GM18858 (cell line): Measurements from ENCODE around the gene LRRC51.

Source experiments
- ATAC-seq: cut with Tn5 transposase; IDR thresholded peaks from one replicate; pipeline ENCODE4 v1.9.1; 2021; ENCODE audit not compliant: unreplicated experiment

LRRC51 gene

DNA sequence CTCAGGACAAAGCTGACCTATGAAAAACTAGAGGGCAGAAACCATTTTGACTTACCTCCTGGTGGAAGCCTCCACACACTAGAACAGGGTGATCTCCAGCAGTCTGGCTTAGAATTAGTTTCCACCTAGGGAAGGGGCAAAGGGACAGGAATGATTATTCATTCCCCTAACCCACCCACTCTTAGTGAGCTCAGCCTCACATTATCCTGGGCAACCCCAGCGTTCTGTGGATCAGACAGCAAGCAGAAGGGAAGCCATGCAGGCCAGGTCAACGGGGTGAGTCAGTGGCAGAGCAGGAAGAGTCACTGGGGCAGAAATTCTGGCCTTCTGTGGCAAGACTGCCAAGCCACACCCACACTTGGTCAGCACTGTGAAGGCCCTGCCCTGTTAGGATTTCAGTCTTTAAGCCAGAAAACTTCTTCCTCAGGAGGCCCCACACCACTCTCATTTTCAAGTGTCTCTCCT, 10.8 kb upstream of the LRRC51 start:
- no peak for ATAC-seq

DNA sequence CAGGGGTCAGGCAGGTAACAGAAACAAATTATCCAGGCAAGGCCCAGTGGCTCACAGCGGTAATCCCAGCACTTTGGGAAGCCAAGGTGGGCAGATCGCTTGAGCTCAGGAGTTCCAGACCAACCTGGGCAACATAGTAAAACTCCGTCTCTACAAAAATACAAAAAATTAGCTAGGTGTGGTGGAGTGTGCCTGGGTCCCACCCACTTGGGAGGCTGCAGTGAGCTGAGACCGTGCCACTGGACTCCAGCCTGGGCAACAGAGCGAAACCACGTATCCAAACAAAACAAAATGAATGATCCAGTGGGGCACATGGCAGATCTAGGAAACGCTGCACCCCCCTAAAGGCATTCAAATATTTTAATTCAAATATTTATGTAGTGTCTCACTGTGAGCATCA, 10.2 kb upstream of the LRRC51 start:
- no peak for ATAC-seq

- no peak for ATAC-seq
These were observed 8.3 kb upstream of the LRRC51 start for GRCh38 chr11:72072348-72072747.

DNA sequence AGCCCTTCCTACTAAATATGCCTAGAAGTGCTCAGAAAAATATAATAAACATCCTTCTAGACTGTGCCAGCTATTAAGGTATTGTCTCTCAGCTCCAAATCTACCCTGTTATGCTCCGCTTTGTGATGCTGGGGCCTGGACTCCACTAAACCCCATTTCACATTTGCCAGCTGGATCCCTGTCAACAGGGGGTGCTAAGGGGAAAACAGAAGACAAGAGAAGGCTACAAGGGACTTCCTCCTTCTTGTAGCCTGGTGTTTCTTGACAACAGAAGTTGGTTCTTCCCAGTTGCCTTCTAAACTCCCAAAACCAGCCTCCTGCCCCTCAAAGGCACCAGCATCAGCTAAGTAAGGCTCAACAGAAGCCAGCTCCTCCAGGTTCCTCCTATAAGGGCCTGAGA, 5.5 kb upstream of the LRRC51 start:
- ATAC-seq: no peak

- no peak for ATAC-seq
These were observed 4.9 kb upstream of the LRRC51 start for GRCh38 chr11:72075756-72076155.

GRCh38 chr11:72078477-72078876, 2.2 kb upstream of the LRRC51 start:
- no peak for ATAC-seq

- no peak for ATAC-seq
These were observed 778 bp upstream of the LRRC51 start for GRCh38 chr11:72079819-72080325.

DNA sequence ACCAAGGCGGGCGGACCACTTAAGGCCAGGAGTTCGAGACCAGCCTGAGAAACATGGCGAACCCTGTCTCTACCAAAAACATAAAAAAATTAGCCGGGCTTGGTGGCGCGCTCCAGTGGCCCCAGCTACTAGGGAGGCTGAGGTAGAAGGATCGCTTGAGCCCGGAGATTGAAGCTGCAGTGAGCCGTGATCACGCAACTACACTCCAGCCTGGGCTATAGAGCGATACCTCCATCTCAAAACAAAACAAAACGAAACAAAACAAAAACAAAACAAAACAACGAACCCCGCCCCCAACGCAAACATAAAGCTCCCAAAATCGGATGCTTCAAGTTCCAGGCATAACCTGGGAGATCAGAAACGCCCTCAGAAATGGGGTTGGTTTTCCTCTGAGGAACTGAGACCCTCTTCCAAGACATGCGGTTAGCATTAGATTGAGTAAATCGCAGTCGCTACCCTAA, 564 bp downstream of the LRRC51 start:
- ATAC-seq: no peak

GRCh38 chr11:72081821-72082453, 1.3 kb downstream of the LRRC51 start:
- no peak for ATAC-seq

- ATAC-seq: no peak
These were observed 2.8 kb downstream of the LRRC51 start for GRCh38 chr11:72083414-72083813.

GRCh38 chr11:72084076-72084475, 3.4 kb downstream of the LRRC51 start:
- no peak for ATAC-seq

- ATAC-seq: no peak
These were observed 4.3 kb downstream of the LRRC51 start for GRCh38 chr11:72084965-72085364.

- no peak for ATAC-seq
These were observed 5.1 kb downstream of the LRRC51 start for GRCh38 chr11:72085621-72086351.

GRCh38 chr11:72088076-72088808, 7.6 kb downstream of the LRRC51 start:
- ATAC-seq: no peak

DNA sequence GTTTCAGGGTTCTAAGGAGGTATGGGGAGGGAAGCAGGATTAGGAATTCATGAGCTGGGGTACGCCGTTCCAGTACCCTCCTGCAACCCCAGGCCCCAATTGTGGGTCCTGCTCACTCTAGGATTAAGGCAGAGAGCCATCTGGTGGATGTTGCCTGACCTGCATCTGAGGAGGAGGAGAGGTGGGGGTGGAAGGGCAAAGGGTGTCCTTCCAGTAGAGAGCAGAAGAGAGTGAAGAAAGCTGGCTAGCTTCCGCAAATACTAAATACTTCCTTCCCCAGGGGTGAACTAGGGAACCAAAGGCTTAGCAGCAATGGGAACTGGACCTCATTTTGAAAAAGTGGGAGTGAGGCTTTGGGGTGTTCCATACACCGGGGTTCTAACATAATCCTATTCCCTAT, 10.6 kb downstream of the LRRC51 start:
- ATAC-seq: no peak

GRCh38 chr11:72098741-72099140, 18.1 kb downstream of the LRRC51 start:
- no peak for ATAC-seq

DNA sequence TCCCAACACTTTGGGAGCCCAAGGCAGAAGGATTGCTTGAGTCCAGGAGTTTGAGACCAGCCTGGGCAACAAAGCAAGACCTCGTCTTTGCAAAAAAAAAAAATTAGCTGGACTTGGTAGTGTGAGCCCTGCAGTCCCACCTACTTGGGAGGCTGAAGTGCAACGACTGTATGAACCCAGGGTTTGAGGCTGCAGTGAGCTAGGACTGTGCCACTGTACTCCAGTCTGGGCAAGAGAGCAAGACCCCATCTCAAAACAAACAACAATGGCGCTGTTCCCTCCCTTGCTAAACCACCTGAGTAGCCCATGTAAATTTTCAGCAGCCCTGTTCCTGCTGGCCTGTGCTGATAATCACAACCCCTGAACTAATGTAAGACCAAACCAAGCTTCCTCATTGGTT, 19.4 kb downstream of the LRRC51 start:
- ATAC-seq: no peak

DNA sequence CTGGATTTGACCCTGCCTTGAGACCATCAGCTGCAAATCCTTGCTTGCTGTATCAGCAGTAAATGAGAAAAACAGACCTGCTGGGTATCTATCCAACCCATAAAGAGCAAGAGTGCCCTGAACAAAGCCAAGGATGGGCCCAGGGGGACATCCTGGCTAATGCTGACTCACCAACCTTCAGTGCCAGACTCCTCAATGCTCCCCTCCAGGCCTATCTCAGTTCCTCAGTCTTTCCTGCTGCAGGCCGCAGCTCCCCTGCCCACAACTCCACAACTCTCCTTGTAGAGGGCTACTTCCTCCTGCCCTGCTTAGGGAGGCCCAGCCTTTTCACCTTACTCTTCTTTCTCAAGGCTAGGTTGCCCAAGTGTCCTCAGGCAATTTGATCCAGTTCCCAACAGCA, 19.8 kb downstream of the LRRC51 start:
- ATAC-seq: no peak

- ATAC-seq: no peak
These were observed 21.5 kb downstream of the LRRC51 start for GRCh38 chr11:72102162-72102561.

- ATAC-seq: no peak
These were observed 21.9 kb downstream of the LRRC51 start for GRCh38 chr11:72102631-72102945.

DNA sequence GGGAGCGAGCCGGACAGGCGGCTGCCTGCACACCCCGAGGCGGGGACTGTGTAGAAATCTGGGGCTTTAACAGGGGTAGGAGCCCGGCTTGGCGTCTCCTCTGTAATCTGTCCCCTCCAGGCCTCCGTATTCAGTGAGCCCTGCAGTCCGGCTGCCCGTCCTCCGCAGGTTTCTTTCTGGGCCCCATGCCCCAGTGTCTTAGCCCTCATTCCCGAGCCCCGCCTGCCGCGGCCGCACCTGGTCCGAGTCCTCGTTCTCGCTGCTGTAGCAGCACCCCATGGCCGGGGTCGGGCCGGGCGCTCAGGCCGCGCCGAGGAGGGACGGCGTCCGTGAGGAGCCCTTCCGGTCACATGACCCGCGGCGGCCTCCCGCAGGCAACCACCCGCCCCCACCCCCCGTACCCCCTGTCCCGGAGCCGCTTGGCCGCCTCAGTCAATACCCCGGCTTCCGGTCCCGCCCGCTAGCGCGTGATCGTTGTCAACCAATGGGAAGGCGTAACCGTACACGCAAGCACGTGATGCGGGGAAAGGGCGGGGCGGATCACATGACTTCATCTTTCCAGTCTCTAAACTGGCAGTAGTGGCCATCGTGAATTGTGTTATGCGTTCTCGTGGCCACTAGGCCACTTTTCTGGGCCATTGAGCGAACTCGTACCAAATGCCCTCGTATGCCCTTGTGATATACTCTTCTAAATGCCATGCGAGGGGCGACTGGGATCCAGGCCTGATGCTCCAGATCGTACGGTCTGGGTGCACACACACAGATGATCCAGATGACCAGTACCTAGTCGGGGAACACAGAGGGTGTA, 22.5 kb downstream of the LRRC51 start, which contains the start of gene LAMTOR1:
LAMTOR1 (minus strand) TSS at position 352 of the 808 bp plus-strand sequence; CDS start at position 279, 73 bp downstream.
- ATAC-seq: no peak
